Memory B cell (primary cell): Measurements from ENCODE around the gene TLCD5.
A peak's percentile ranks its signal among the peaks of the same experiment; 100 is the strongest.

Source experiments
- ATAC-seq: fragments of 150-1000 bp; cut with Tn5 transposase; 2 replicates; pipeline ENCODE4 v1.10.0; 2021; ENCODE audit warnings: low read depth, mild to moderate bottlenecking, moderate library complexity
- DNase-seq, 2 donors: peaks; one replicate each; pipeline ENCODE4 v3.0.0; 2022; ENCODE audit warnings: low spot score in 2 of 2
- H3K27ac Mint-ChIP-seq: one replicate; pipeline ENCODE4 v1.8.0; 2022; ENCODE audit warnings: mild to moderate bottlenecking, moderate library complexity, mixed read lengths
- H3K27me3 Mint-ChIP-seq: one replicate; pipeline ENCODE4 v1.8.0; 2022; ENCODE audit warnings: mixed read lengths
- H3K36me3 Mint-ChIP-seq: one replicate; pipeline ENCODE4 v1.8.0; 2022; ENCODE audit warnings: mild to moderate bottlenecking, mixed read lengths
- H3K4me1 Mint-ChIP-seq: one replicate; pipeline ENCODE4 v1.8.0; 2022; ENCODE audit warnings: mixed read lengths
- H3K4me3 Mint-ChIP-seq: one replicate; pipeline ENCODE4 v1.8.0; 2022; ENCODE audit warnings: mild to moderate bottlenecking, moderate library complexity, mixed read lengths
- H3K9me3 Mint-ChIP-seq: one replicate; pipeline ENCODE4 v1.8.0; 2022; ENCODE audit warnings: mixed read lengths

Gene TLCD5

GRCh38 chr11:120298461-120298860 lies 26.6 kb upstream of the TLCD5 start:
- DNase-seq (no peak), ATAC-seq (no peak)
- Mint-ChIP-seq H3K4me1 (no peaks in the 10 kb centered on the region), H3K9me3 (no peaks in the 10 kb centered on the region), H3K27ac (no peak overlapping the region), H3K36me3 (no peaks in the 10 kb centered on the region), H3K4me3 (no peak overlapping the region), H3K27me3 (peaks cover 20% of the 10 kb centered on the region)

- DNase-seq (no peak), ATAC-seq (no peak)
- Mint-ChIP-seq H3K4me3 (no peak overlapping the region), H3K36me3 (no peaks in the 10 kb centered on the region), H3K9me3 (no peaks in the 10 kb centered on the region), H3K4me1 (no peaks in the 10 kb centered on the region), H3K27ac (no peak overlapping the region), H3K27me3 (peaks cover 17% of the 10 kb centered on the region)
These were observed 22.9 kb upstream of the TLCD5 start for GRCh38 chr11:120302001-120302805.

- H3K27me3 Mint-ChIP-seq = peaks cover 14% of the 10 kb centered on the region
- H3K36me3 Mint-ChIP-seq = no peaks in the 10 kb centered on the region
- no peak overlapping the region for H3K27ac Mint-ChIP-seq
- H3K9me3 Mint-ChIP-seq = no peaks in the 10 kb centered on the region
- DNase-seq (peak; percentile 46 to 56), ATAC-seq (peak; percentile 73)
- no peaks in the 10 kb centered on the region for H3K4me1 Mint-ChIP-seq
- no peak overlapping the region for H3K4me3 Mint-ChIP-seq
These were observed 22.0 kb upstream of the TLCD5 start for GRCh38 chr11:120303004-120303637.

GRCh38 chr11:120304526-120304925 lies 20.6 kb upstream of the TLCD5 start:
- H3K36me3 Mint-ChIP-seq = no peaks in the 10 kb centered on the region
- ATAC-seq (no peak), DNase-seq (no peak)

GRCh38 chr11:120305286-120305685 lies 19.8 kb upstream of the TLCD5 start:
- H3K27me3 Mint-ChIP-seq = peaks cover 12% of the 10 kb centered on the region
- H3K4me1 Mint-ChIP-seq = no peaks in the 10 kb centered on the region
- no peaks in the 10 kb centered on the region for H3K36me3 Mint-ChIP-seq
- H3K9me3 Mint-ChIP-seq = no peaks in the 10 kb centered on the region
- H3K27ac Mint-ChIP-seq = no peak overlapping the region
- ATAC-seq (no peak), DNase-seq (no peak)
- no peak overlapping the region for H3K4me3 Mint-ChIP-seq

More at GRCh38 chr11:120304526-120304925, 20.6 kb upstream of the TLCD5 start:
- H3K4me3 Mint-ChIP-seq = no peak overlapping the region
- no peaks in the 10 kb centered on the region for H3K4me1 Mint-ChIP-seq
- no peak overlapping the region for H3K27ac Mint-ChIP-seq
- H3K27me3 Mint-ChIP-seq = peaks cover 14% of the 10 kb centered on the region
- H3K9me3 Mint-ChIP-seq = no peaks in the 10 kb centered on the region

- Mint-ChIP-seq H3K9me3 (no peaks in the 10 kb centered on the region), H3K4me3 (no peak overlapping the region), H3K36me3 (no peaks in the 10 kb centered on the region), H3K4me1 (no peaks in the 10 kb centered on the region), H3K27me3 (peaks cover 12% of the 10 kb centered on the region), H3K27ac (no peak overlapping the region)
- ATAC-seq = no peak
- no peak for DNase-seq
These were observed 18.4 kb upstream of the TLCD5 start for GRCh38 chr11:120306519-120307242.

GRCh38 chr11:120307476-120307875 lies 17.6 kb upstream of the TLCD5 start:
- ATAC-seq (no peak), DNase-seq (no peak)
- H3K9me3 Mint-ChIP-seq = no peaks in the 10 kb centered on the region
- no peaks in the 10 kb centered on the region for H3K36me3 Mint-ChIP-seq
- no peak overlapping the region for H3K27ac Mint-ChIP-seq
- H3K4me3 Mint-ChIP-seq = no peak overlapping the region
- peaks cover 10% of the 10 kb centered on the region for H3K27me3 Mint-ChIP-seq
- no peaks in the 10 kb centered on the region for H3K4me1 Mint-ChIP-seq

- DNase-seq (no peak), ATAC-seq (no peak)
- Mint-ChIP-seq H3K27me3 (peaks cover 13% of the 10 kb centered on the region), H3K4me3 (no peak overlapping the region), H3K36me3 (no peaks in the 10 kb centered on the region), H3K27ac (no peak overlapping the region), H3K9me3 (no peaks in the 10 kb centered on the region), H3K4me1 (no peaks in the 10 kb centered on the region)
These were observed 17.0 kb upstream of the TLCD5 start for GRCh38 chr11:120308081-120308480.

- no peaks in the 10 kb centered on the region for H3K9me3 Mint-ChIP-seq
- DNase-seq (no peak), ATAC-seq (no peak)
- no peak overlapping the region for H3K4me3 Mint-ChIP-seq
- no peaks in the 10 kb centered on the region for H3K36me3 Mint-ChIP-seq
- peaks cover 9% of the 10 kb centered on the region for H3K27me3 Mint-ChIP-seq
- H3K27ac Mint-ChIP-seq = no peak overlapping the region
- no peaks in the 10 kb centered on the region for H3K4me1 Mint-ChIP-seq
These were observed 14.2 kb upstream of the TLCD5 start for GRCh38 chr11:120310870-120311269.

GRCh38 chr11:120314861-120315260 lies 10.2 kb upstream of the TLCD5 start:
- ATAC-seq (no peak), DNase-seq (no peak)
- Mint-ChIP-seq H3K9me3 (no peaks in the 10 kb centered on the region), H3K4me3 (no peak overlapping the region), H3K4me1 (peaks cover 3% of the 10 kb centered on the region), H3K27ac (no peak overlapping the region), H3K36me3 (no peaks in the 10 kb centered on the region), H3K27me3 (peaks cover 13% of the 10 kb centered on the region)

GRCh38 chr11:120316880-120317688 lies 8.0 kb upstream of the TLCD5 start:
- Mint-ChIP-seq H3K4me1 (peaks cover 3% of the 10 kb centered on the region), H3K36me3 (no peaks in the 10 kb centered on the region), H3K9me3 (no peaks in the 10 kb centered on the region), H3K27me3 (peaks cover 14% of the 10 kb centered on the region), H3K27ac (no peak overlapping the region), H3K4me3 (no peak overlapping the region)
- DNase-seq (no peak), ATAC-seq (no peak)

- H3K36me3 Mint-ChIP-seq = no peaks in the 10 kb centered on the region
- ATAC-seq (no peak), DNase-seq (no peak)
- H3K27ac Mint-ChIP-seq = no peak overlapping the region
- H3K4me3 Mint-ChIP-seq = no peak overlapping the region
- no peaks in the 10 kb centered on the region for H3K9me3 Mint-ChIP-seq
- H3K4me1 Mint-ChIP-seq = peaks cover 3% of the 10 kb centered on the region
- H3K27me3 Mint-ChIP-seq = peaks cover 14% of the 10 kb centered on the region
These were observed 7.2 kb upstream of the TLCD5 start for GRCh38 chr11:120317689-120318480.

- Mint-ChIP-seq H3K27ac (no peak overlapping the region), H3K9me3 (no peaks in the 10 kb centered on the region), H3K27me3 (peaks cover 13% of the 10 kb centered on the region), H3K4me1 (peaks cover 3% of the 10 kb centered on the region), H3K4me3 (no peak overlapping the region), H3K36me3 (no peaks in the 10 kb centered on the region)
- no peak for DNase-seq
- ATAC-seq = no peak
These were observed 6.2 kb upstream of the TLCD5 start for GRCh38 chr11:120318906-120319305.
